ENCODE results near the gene ITGB6.

ITGB6 gene, protein sequence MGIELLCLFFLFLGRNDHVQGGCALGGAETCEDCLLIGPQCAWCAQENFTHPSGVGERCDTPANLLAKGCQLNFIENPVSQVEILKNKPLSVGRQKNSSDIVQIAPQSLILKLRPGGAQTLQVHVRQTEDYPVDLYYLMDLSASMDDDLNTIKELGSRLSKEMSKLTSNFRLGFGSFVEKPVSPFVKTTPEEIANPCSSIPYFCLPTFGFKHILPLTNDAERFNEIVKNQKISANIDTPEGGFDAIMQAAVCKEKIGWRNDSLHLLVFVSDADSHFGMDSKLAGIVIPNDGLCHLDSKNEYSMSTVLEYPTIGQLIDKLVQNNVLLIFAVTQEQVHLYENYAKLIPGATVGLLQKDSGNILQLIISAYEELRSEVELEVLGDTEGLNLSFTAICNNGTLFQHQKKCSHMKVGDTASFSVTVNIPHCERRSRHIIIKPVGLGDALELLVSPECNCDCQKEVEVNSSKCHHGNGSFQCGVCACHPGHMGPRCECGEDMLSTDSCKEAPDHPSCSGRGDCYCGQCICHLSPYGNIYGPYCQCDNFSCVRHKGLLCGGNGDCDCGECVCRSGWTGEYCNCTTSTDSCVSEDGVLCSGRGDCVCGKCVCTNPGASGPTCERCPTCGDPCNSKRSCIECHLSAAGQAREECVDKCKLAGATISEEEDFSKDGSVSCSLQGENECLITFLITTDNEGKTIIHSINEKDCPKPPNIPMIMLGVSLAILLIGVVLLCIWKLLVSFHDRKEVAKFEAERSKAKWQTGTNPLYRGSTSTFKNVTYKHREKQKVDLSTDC

DNA sequence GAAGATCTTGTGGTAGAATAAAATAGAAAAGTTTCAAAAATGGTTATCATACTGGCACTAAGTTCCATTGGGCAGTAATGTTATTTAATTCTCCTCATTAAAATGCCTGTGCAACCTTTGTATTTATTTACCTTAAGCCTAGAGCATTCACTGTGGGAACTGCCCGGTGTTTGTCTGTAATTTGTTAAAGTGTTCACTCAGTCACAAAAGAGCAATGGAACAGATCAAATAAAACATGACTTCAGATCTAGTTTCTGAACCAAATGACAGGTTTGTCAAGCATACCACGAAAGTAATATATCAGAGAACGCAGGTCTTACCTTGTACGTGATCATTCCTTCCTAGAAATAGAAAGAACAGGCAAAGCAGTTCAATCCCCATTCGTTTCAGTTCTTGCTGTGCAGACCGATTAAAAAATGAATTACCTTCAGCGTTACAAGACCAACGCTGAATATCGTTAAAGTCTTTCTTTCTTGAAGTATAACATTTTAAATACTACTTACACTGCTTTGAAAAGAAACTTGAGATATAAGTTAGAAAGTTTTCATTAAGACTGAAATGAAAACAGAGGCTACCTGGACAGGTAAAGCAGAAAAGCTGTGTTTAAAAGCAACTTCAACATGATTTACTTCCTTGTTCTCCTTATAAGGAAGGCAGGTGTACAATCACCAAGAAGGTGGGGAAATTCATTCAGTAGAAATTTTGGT, at the start of gene ITGB6:
Gene ITGB6, minus strand, starts transcription at position 590 of the 707 bp plus-strand sequence. Its CDS starts 209 bp downstream, at position 381.
- no peak for DNase-seq (ENCODE audit: low read depth in 1 of 2, low spot score in 1 of 2)

DNA sequence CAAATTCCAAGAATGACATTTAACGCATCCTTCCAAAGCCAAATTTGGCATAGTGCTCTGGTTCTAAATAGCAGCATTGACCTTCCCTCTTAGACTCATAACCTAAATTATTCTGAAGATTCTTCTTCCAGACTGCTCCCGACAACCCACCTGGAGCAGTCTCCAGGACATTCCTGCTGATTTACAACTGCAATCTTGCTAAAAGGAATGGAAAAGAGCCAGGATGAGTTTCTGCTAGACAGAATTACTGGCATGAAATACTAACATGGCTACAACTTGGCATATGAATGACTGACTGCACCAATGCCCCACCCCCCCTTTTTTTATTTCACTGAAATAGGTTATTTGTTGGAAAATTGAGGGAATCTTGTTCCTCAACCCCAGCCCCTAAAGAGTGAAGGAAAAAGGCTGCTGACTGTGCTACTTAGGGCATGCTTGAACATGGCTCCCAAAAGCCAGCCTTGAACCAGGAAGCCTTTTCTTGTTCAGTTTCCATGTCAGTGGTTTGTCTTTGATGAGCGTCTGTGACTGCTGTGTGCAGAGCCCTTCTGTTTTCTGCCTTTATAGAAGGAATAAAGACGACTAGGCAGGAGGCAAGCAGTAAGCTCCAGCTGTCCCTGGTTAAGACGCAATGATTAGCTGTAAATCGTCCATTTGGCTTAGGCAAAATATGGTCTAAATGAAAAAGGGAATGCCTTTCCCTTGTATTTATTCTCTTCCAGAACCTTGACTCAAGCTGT, 47.4 kb upstream of the ITGB6 start:
- no peak for DNase-seq (ENCODE audit: low read depth in 1 of 2, low spot score in 1 of 2)

DNA sequence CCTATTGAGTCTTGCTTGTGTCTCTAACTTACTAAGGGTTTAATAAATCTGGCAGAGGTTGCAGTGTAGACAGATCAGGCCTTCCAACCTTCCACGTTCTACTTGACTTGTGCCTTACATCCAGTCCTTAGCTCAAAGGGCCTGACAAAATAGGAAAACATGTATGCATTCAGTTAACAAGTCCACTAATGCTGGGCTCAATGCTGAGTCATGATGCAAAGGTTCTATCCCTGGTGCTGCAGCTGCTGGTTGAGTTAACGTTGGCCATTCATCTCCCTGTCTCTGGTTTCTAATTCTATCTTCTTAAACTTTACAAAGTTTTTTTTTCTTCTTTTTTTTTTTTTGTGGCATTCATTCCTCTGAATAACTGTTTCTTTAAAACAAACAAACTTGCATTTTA, 46.3 kb upstream of the ITGB6 start:
- DNase-seq (ENCODE audit: low read depth in 1 of 2, low spot score in 1 of 2), result no peak

DNA sequence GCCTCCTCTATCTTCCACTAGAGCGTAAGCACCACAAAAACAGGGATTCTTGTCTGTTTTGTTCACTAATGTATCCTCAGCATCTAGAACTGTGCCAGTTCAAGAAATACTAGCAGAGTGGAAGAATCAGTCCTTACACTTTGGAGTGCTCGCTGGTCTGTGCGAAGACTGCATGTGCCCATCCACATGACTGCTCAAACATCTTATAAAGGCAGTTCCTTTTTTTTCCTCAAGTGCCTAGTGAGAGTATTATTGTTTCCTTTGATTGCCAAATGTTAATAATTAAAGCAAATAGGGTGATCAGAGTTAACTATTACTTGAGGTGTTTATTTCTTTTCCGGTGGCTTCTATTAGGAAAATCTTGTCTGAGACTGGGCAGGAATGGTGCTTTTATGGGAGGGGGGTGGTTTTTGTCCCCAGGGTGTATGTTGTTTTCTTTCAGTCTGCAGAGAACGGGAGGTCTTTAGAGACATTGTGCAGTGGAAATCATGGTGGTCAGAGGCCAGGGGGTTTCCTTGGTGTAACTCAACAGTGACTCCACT, 45.6 kb upstream of the ITGB6 start:
- DNase-seq (ENCODE audit: low read depth in 1 of 2, low spot score in 1 of 2), result no peak

DNA sequence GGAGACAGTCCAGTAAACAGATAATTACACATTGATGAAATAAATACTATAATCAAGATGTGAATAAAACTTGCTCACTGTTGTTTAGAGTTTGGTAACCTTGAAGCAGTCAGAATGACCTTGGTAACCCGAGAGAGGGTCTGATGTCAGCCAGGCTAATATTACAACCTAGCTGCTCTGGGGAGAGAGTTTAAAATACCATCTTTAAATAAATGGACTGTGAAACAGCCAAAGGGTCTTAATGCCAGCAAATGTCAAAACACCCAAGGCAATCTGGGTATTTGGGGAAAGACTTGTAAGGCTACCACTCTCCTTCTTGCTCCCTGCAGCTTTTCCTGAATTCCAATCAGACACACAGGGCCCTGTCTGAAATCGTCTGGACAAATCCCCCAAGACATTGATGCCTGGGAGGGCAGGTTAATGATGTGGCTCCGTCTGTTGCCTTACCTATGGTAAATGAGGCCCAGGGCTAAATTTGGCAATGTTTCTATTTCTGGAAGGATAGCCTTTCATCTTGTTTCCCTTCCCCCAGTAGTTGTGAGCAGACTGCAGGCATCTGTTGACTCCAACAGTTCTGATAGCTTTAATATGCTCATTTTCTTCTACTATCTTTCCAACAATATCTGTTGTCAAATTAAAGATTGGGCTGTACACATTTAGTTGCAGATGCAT, 43.0 kb upstream of the ITGB6 start:
- DNase-seq (ENCODE audit: low read depth in 1 of 2, low spot score in 1 of 2), result no peak

DNA sequence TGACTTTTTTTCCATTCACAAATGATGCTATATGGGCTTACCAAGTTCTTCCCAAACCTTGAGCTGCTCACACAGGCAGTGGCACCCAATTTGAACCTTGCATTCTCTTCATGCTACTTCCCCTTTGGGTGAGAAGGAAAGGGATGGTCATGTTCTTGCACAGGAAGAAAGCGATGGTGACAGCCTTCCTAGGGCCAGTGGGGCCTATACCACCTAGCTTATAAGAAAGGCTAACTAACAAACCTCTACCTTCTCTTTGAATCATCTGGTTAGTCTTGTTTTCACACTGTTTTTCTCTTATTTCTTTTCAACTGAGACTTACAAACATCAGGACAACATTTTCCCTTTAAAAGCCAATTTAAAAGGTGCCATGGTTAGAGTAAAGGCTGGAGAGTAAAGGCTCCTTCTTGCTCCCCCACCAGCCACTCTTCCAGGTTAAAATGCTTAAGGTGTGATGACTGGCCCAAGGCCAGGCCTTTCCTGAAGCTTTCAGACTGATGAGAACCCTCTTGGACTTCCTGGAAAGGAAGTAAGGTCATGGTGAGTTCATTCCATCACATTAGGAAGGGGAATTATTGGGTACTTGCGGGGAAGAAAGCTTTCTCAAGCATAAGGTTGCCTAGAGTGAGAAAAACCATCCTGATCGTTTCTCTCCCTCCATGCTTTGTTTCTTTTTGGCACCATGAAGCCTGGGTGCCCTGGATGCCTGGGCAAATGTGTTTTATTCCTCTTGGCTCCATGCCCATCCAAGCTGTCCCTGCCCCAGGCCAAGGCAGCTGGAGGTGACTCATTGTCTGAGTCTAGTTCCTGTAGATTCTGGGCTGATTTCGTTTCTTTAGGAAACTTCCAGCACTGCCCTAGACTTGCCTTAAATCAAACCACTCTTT, 41.4 kb upstream of the ITGB6 start:
- DNase-seq (ENCODE audit: low read depth in 1 of 2, low spot score in 1 of 2), result no peak

DNA sequence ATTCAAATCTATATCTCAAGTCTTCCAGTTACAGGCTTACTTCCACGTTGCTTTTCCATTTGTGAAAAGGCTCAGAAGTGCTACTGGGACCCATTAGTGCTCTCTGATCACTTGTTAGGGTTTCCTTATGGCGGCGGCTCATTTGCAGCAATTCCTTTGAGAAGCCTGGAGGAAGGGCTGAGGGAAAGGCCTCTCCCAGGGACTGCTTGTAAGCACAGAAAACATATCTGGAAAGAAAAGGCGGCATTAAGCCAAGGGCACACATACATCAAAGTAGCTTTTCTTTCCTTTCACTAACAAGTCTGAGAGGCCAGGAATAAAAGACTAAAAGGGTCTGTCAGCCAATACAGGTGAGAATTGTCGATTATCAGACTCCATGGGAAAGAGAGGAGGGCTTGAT, 39.4 kb upstream of the ITGB6 start:
- no peak for DNase-seq (ENCODE audit: low read depth in 1 of 2, low spot score in 1 of 2)

DNA sequence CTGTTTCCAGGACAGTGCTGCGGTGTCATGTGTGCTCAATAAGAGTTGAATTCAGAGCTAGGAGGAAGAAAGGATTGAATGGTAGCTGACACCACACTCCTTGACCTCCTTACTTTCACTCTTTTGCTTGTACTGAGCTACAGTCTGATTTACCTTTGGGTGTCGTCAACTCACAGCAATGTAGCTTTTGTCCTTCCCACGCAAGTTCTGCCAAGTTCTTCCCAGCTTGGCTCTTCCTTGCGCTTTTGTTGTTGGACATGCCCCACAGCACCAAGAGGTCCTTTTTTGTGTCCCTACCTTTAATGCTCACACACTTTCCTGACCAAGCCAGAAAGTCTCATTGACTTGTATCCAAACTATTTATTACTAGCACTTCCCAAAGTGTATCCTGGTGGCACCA, 38.3 kb upstream of the ITGB6 start:
- DNase-seq (ENCODE audit: low read depth in 1 of 2, low spot score in 1 of 2), result no peak

DNA sequence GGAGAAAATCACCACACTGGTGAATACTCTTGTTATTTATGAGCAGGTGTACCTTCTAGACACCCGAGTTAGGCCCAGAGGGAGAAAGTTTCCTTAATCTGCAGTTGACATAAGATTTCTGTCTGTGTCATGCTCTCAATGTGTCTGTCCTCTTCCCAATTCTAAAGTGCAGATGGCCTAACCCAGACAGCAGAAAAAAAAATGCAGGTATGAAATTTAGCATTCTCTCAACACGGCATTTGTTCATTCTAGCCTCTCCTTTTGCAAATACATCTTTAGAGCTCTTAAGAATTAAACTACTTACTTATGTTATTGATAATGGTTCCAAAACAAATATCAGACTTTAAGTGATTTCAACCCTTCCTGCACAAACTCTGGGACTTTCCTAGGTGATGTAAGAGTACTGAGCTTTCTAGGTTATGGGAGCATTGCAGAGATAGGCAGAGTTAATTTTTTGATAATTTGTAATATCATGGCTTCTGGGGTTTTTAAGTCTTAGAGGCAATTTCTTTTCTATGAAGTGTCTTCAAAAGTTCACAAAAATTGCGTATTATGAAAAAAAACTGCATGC, 32.9 kb upstream of the ITGB6 start:
- DNase-seq (ENCODE audit: low read depth in 1 of 2, low spot score in 1 of 2), result no peak

DNA sequence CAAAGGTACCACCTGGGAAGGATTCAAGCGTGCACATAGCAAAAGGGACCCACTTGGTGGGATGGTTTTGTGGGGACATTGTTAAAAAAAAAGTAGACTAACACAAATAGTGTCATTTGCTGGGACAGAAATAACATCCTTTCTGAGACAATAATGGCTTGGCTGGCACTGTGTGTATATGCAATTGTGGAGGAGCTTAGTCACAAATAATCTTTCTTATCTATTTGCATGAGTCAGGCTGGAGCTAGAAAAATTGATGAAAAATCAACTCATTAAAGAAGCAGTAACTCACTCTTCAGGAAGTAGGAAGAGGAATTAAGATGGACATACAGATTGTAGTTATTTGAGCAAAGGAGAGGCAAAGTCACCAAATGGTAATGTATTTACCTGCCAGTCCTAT, 29.5 kb upstream of the ITGB6 start:
- no peak for DNase-seq (ENCODE audit: low read depth in 1 of 2, low spot score in 1 of 2)

DNA sequence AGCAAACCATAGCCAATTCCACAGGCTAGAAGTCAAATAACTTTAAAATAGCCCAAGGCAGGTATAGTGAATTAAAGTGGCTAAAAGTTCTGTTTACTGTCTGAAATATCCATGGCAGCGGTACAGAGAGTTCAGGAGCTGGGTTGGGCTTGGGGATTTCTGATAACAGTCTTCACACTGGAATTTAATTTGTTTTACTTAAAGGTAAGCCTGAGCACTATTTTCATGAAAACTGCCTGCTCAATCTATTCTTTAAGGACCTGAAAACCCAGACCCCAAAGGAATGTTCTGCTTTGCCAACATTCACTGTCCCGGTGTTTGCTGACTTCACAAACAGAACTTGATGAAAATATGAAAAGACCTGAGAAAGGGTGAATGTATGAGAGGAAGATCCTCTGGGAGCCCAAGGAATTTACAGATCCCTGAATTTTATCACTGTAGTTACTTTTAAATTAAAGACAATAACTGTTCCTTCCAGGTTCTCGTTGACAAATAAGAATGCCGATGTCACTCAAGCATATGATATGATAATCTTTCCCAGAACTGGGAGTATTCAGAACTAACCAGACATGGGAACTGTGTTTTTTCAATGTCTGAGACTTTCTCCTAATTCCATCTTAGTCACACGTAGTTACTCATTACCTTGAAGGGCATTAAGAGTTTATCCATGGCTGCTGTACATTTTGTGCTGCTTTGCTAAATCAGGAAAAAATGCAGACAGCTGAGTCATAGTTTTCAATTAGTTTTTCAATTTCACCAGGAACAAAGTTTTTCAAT, 28.3 kb upstream of the ITGB6 start:
- no peak for DNase-seq (ENCODE audit: low read depth in 1 of 2, low spot score in 1 of 2)

DNA sequence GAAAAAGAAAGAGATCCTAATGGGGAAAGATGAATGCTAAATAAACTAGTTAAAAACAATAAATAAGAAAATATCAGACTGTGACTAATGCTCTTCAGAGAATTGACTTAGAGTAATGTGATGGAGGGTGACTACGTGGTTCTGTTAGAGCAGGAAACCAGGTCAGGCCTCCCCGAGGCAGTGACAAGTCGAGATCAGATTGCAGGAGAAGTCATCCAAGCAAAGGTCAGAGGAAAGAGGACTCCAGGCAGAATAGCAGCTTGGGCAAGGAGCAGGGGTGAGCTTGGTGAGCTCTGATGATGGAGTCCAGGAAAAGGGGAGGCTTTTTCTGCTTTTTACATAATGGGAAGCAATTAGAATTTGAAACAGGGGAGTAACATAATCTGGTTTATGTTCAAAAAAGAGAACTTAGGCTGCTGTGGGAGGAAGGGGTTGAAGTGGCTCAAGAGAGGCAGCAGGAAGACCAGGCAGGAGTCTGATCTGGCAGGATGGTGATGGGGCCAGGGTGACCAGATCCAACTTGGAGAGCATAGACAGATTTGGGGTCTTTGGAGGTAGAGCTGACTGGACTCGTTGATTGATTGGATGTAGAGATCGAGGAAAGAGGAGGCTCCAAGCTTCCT, 27.3 kb upstream of the ITGB6 start:
- no peak for DNase-seq (ENCODE audit: low read depth in 1 of 2, low spot score in 1 of 2)

DNA sequence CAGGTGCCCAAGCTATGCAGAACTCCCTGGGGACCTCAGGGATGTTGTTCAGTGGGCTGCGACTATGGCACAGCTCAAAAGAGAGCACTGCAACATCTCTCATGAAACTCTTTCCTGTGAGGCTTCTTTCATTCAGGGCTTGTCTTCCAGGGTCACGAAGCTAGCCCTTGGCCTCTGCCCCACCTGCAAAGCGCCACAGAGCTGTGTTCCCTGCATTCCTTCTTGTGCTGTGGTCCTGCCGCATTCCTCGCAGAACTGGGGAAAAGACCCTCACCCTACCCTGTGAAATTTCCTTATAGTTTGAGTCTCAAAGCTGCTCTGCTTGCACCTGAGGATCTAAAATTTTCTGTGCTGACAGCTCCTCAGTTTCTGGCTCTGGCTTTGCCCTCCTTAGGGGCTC, 26.3 kb upstream of the ITGB6 start:
- DNase-seq (ENCODE audit: low read depth in 1 of 2, low spot score in 1 of 2), result no peak

DNA sequence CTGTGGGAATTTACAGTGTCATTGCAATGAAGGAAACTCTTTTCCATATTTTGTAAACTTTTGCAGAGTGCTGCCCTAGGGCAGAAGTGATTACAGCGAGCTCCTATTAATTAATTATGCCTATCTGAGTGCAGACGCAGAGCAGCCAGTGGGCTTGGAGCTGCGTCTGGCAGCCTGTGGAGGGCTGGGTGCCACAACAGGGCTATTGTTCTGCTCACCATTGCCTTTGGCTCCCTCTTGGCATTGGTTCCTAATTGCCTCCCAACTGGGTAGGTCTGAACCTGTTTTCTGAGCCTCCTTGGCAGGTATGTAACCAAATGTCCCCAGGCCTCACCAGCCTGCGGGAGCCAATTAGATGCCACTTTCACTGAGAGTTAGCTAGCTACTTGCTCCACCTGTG, 25.6 kb upstream of the ITGB6 start:
- no peak for DNase-seq (ENCODE audit: low read depth in 1 of 2, low spot score in 1 of 2)

DNA sequence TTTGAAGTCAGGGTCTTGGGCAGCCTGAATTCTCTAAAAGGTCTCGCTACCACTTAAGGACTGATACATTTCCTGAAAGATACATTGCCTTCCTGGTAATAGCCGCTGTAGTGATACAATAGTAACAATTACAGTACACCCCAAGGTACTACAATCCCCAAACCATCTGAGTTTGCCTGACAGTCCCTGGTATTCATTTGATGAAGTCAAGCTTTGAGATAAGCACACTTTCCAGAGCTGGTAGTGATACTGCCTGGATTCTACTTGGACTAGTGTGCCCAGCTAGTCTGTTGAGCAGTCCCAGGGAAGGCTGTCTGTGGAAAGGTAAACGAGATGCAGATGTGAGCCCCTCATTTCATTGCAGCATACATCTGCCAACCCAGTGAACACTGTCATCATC, 24.4 kb upstream of the ITGB6 start:
- no peak for DNase-seq (ENCODE audit: low read depth in 1 of 2, low spot score in 1 of 2)

DNA sequence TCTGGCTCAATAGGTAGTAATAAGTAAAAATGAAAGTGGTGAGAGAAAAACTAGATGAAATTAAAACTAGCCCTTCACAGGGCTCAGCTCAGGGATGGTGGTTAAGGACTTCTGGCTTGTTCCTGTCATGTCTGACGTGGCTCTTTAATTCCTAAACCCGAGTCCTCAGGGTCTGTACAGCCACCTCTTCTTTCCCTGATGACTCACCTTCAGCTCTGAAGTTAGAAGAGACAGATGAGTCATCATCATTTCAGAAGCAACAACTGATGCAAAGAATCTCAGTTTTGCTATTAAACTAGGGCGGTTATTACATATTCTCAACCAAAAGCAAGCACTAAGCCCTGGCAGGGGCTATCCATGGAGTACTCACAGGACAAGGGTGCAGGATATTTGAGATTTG, 24.0 kb upstream of the ITGB6 start:
- DNase-seq (ENCODE audit: low read depth in 1 of 2, low spot score in 1 of 2), result no peak

DNA sequence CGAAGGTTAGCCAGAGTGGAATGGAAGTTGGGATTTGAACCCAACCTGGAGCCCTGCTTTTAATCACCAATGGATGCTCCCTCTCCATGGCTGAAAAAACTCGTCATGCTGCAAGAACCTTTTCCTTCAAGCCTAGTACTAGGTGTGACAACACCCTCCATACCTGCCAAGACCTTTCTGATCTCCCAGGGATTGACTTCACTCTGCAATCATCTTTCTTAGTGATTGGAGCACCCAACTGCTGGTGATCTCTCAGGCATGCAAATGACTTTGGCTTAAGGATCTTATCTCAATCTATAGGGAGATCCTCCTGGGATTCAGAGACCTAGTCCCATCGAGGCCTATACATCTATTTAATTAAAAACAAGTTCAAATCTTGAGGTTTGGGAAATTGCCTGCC, 23.5 kb upstream of the ITGB6 start:
- no peak for DNase-seq (ENCODE audit: low read depth in 1 of 2, low spot score in 1 of 2)
